HFFc6 (cell line): ENCODE results near the gene KRT81. TPM values are rescaled to one million over a fixed set of nuclear protein-coding genes. Genes with fewer than 3 reads are reported as not detected.
"Not testable (repeated sequence)": the region's sequence is repeated elsewhere in the genome, so short reads cannot be mapped to it uniquely, and the experiment has no call there.

Source experiments
- DNase-seq: peaks from one replicate; pipeline ENCODE4 v3.0.0-alpha.2; 2018
- H3K27ac Mint-ChIP-seq: 2 replicates; pipeline ENCODE4 v1.8.0; 2020; ENCODE audit warnings: mild to moderate bottlenecking, mixed read lengths
- H3K27me3 Mint-ChIP-seq: 2 replicates; pipeline ENCODE4 v1.8.0; 2021; ENCODE audit warnings: mild to moderate bottlenecking, moderate library complexity, mixed read lengths; ENCODE audit not compliant: insufficient read depth
- H3K36me3 Mint-ChIP-seq: 2 replicates; pipeline ENCODE4 v1.8.0; 2021; ENCODE audit warnings: low read depth, mixed read lengths
- H3K4me1 Mint-ChIP-seq: 2 replicates; pipeline ENCODE4 v1.8.0; 2020; ENCODE audit warnings: low read depth, mixed read lengths
- H3K4me3 Mint-ChIP-seq: 2 replicates; pipeline ENCODE4 v1.8.0; 2020; ENCODE audit warnings: mild to moderate bottlenecking, moderate library complexity, mixed read lengths
- H3K9me3 Mint-ChIP-seq: 2 replicates; pipeline ENCODE4 v1.8.0; 2020; ENCODE audit warnings: mild to moderate bottlenecking, mixed read lengths
- CTCF ChIP-seq: fragments of 200-600 bp; sonication (generic); IDR thresholded peaks from 2 replicates; pipeline ENCODE4 v1.5.0; 2021; ENCODE audit warnings: antibody characterized with exemption, mild to moderate bottlenecking
- total RNA-seq, 6 experiments: library from RNA; stranded (reverse); fragmentation: NEBNext Ultra II Directional; extraction: Animal tissue kit (Norgen Biotek cat#: 25700); gene quantifications; 2 replicates in 1 of 6; 3 replicates in 5 of 6; pipeline ENCODE4 v1.2.3, GENCODE V29; 2021

The KRT81 gene
- total RNA-seq, 6 experiments from 2014 or later: 0.34 to 0.84 (median 0.70) TPM

- Mint-ChIP-seq H3K27ac (no peak overlapping the region), H3K27me3 (peaks cover 29% of the 10 kb centered on the region), H3K4me3 (peak overlapping the region; percentile 85), H3K9me3 (no peaks in the 10 kb centered on the region), H3K36me3 (no peaks in the 10 kb centered on the region), H3K4me1 (peaks cover 39% of the 10 kb centered on the region)
- TF ChIP-seq CTCF: peak; percentile 46
- no peak for DNase-seq
These were observed 16.8 kb upstream of the KRT81 start for GRCh38 chr12:52307836-52308805.

GRCh38 chr12:52306731-52307130 is 15.4 kb upstream of the KRT81 start:
- TF ChIP-seq CTCF: no peak
- no peak for DNase-seq
- H3K27ac Mint-ChIP-seq: no peak overlapping the region
- peaks cover 22% of the 10 kb centered on the region for H3K27me3 Mint-ChIP-seq
- peaks cover 38% of the 10 kb centered on the region for H3K4me1 Mint-ChIP-seq
- H3K36me3 Mint-ChIP-seq: no peaks in the 10 kb centered on the region
- H3K4me3 Mint-ChIP-seq: no peak overlapping the region
- H3K9me3 Mint-ChIP-seq: no peaks in the 10 kb centered on the region

GRCh38 chr12:52305921-52306705 is 14.8 kb upstream of the KRT81 start:
- Mint-ChIP-seq H3K27me3 (peaks cover 22% of the 10 kb centered on the region), H3K4me3 (no peak overlapping the region)

GRCh38 chr12:52304941-52305411 is 13.6 kb upstream of the KRT81 start:
- not testable (repeated sequence) for H3K36me3 Mint-ChIP-seq, H3K9me3 Mint-ChIP-seq, H3K4me3 Mint-ChIP-seq, H3K27ac Mint-ChIP-seq, DNase-seq
- H3K4me1 Mint-ChIP-seq: peaks cover 25% of the 10 kb centered on the region
- H3K27me3 Mint-ChIP-seq: peaks cover 19% of the 10 kb centered on the region

More at GRCh38 chr12:52305921-52306705, 14.8 kb upstream of the KRT81 start:
- Mint-ChIP-seq H3K9me3 (no peaks in the 10 kb centered on the region), H3K27ac (no peak overlapping the region), H3K36me3 (no peaks in the 10 kb centered on the region), H3K4me1 (peaks cover 32% of the 10 kb centered on the region)
- no peak for DNase-seq
- peak; percentile 70 for TF ChIP-seq CTCF

GRCh38 chr12:52302242-52302914 is 11.0 kb upstream of the KRT81 start:
- not testable (repeated sequence) for H3K36me3 Mint-ChIP-seq, DNase-seq, H3K27ac Mint-ChIP-seq, H3K4me3 Mint-ChIP-seq, H3K9me3 Mint-ChIP-seq
- H3K4me1 Mint-ChIP-seq: peaks cover 13% of the 10 kb centered on the region
- peaks cover 15% of the 10 kb centered on the region for H3K27me3 Mint-ChIP-seq

- Mint-ChIP-seq H3K4me1 (peaks cover 13% of the 10 kb centered on the region), H3K27me3 (peaks cover 13% of the 10 kb centered on the region)
- not testable (repeated sequence) for H3K9me3 Mint-ChIP-seq, H3K36me3 Mint-ChIP-seq, H3K4me3 Mint-ChIP-seq, DNase-seq, H3K27ac Mint-ChIP-seq
These were observed 10.4 kb upstream of the KRT81 start for GRCh38 chr12:52301721-52302120.
